Activated naive CD8-positive, alpha-beta T cell treated with anti-CD3 and anti-CD28 coated beads for 36 hours (primary cell): ENCODE results near the gene NCAPD3. TPM values are rescaled to one million over a fixed set of nuclear protein-coding genes. Genes with fewer than 3 reads are reported as not detected.

Experiments used
- DNase-seq: peaks from one replicate; pipeline ENCODE4 v3.0.0; 2021
- H3K27ac Mint-ChIP-seq: one replicate; pipeline ENCODE4 v1.8.0; 2022; ENCODE audit warnings: mild to moderate bottlenecking, moderate library complexity, mixed read lengths
- H3K27me3 Mint-ChIP-seq: one replicate; pipeline ENCODE4 v1.8.0; 2022; ENCODE audit warnings: mild to moderate bottlenecking, mixed read lengths
- H3K36me3 Mint-ChIP-seq: one replicate; pipeline ENCODE4 v1.8.0; 2021; ENCODE audit warnings: mild to moderate bottlenecking, mixed read lengths
- H3K4me1 Mint-ChIP-seq: one replicate; pipeline ENCODE4 v1.8.0; 2021; ENCODE audit warnings: mixed read lengths
- H3K4me3 Mint-ChIP-seq: one replicate; pipeline ENCODE4 v1.8.0; 2022; ENCODE audit warnings: mild to moderate bottlenecking, moderate library complexity, mixed read lengths
- H3K9me3 Mint-ChIP-seq: one replicate; pipeline ENCODE4 v1.8.0; 2022; ENCODE audit warnings: mixed read lengths
- total RNA-seq, 2 experiments: library from RNA; stranded (reverse); gene quantifications; one replicate each; pipeline ENCODE4 v1.2.3, GENCODE V29; 2021

Gene NCAPD3
- total RNA-seq, 2 experiments from 2014 or later = 93.4 to 96.7 TPM

DNA sequence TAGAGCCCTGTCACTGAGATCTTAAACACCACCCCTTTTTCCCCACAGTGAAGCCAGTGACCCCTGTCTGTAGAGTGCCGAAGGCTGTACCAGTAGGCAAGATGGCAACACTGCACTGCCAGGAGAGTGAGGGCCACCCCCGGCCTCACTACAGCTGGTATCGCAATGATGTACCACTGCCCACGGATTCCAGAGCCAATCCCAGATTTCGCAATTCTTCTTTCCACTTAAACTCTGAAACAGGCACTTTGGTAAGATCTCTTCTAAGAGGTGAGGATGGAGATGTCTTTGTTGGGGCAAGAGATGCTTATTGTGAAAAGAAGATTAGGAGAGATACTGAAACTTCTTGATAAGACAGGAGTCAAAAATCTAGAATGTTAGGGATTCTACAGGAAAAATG lies 79.0 kb downstream of the NCAPD3 start:
- H3K27me3 Mint-ChIP-seq = no peaks in the 10 kb centered on the region
- peaks cover 4% of the 10 kb centered on the region for H3K4me1 Mint-ChIP-seq
- peaks cover 10% of the 10 kb centered on the region for H3K36me3 Mint-ChIP-seq
- H3K9me3 Mint-ChIP-seq = no peaks in the 10 kb centered on the region
- no peak overlapping the region for H3K4me3 Mint-ChIP-seq
- no peak overlapping the region for H3K27ac Mint-ChIP-seq
- no peak for DNase-seq

DNA sequence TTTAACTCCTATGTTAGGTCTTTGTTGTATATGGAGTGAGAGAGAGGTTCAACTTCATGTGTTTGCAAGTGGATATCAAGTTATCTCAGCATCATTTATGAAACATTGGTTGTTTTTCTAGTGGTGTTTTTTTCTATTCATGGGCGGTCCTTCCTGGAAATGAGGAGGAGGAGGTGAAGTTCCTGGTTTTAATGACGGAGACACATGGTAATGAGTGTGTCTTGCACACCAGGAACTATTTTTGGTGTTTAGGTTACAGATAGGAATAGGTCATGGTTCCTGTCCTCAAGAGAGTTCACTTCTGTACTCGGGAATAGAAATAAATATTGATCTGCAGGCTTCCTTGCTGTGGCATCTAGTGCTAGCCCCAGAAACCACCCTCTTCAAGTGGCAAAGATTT lies 80.0 kb downstream of the NCAPD3 start:
- no peak overlapping the region for H3K27ac Mint-ChIP-seq
- no peaks in the 10 kb centered on the region for H3K27me3 Mint-ChIP-seq
- peaks cover 10% of the 10 kb centered on the region for H3K36me3 Mint-ChIP-seq
- DNase-seq = no peak
- no peak overlapping the region for H3K4me3 Mint-ChIP-seq
- H3K9me3 Mint-ChIP-seq = no peaks in the 10 kb centered on the region
- H3K4me1 Mint-ChIP-seq = peaks cover 10% of the 10 kb centered on the region

DNA sequence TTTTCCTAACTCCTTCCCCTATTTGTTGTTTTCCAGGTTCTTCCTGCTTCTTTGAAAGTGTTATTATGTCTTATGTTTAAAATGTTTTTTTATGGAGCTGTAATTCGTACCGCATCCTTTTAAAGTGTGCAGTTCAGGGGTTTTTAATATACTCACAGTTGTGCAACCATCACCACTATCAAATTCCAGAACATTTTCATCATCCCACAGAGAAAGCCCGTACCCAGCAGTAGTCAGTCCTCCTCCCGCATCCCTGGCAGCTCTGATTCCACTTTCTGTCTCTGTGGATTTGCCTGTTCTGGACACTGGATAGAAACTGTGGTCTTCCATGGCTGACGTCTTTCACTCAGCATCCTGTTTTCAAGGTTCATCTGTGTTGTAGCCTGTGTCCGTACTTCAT lies 81.2 kb downstream of the NCAPD3 start:
- H3K36me3 Mint-ChIP-seq = peaks cover 8% of the 10 kb centered on the region
- DNase-seq = no peak
- H3K27me3 Mint-ChIP-seq = no peaks in the 10 kb centered on the region
- H3K9me3 Mint-ChIP-seq = no peaks in the 10 kb centered on the region
- peaks cover 10% of the 10 kb centered on the region for H3K4me1 Mint-ChIP-seq
- H3K4me3 Mint-ChIP-seq = no peak overlapping the region
- no peak overlapping the region for H3K27ac Mint-ChIP-seq

DNA sequence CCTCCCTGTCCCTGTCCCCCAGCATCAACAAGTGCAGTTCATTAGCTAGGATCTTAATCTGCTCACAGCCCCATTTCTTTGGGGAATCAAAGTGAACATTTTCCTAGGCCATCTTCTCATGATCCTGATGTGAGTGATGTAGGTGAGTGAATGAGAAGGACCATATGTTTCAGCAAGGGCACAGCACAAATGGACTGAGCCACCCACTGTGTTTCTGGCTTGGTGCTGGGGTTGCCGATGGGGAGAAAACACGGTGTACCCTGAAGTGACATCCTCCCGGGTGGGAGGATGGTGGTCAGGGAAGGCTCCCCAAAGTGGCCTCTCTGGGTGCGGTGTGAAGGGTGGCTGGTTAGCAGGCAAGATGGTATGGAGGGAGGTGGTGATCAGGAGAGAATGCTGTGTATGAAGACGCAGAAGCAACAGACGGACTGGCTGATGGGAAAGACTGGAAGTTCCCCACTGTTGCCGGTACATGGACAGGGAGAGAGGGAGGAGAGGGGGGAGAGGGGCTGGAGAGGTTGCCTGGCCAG lies 82.7 kb downstream of the NCAPD3 start:
- no peak for DNase-seq
- no peaks in the 10 kb centered on the region for H3K27me3 Mint-ChIP-seq
- peaks cover 10% of the 10 kb centered on the region for H3K4me1 Mint-ChIP-seq
- H3K4me3 Mint-ChIP-seq = no peak overlapping the region
- no peak overlapping the region for H3K27ac Mint-ChIP-seq
- H3K9me3 Mint-ChIP-seq = no peaks in the 10 kb centered on the region
- peaks cover 6% of the 10 kb centered on the region for H3K36me3 Mint-ChIP-seq

DNA sequence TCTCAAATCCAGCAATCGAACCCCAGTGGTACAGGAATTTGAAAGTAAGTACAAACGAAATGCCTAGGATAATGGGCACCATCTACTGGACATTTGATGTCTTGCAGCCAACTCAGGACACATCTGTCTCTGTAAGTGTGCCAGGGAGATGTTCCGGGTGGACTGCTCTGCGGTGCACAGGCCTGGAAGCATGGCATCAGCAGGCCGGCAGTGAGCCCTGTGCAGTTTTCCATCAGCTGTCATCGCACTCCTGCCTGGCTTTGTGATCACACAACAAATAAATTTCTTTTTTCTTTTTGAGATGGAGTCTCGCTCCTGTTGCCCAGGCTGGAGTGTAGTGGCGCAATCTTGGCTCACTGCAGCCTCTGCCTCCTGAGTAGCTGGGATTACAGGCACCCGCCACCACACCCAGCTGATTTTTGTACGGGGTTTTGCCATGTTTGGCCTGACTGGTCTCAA lies 83.9 kb downstream of the NCAPD3 start:
- no peaks in the 10 kb centered on the region for H3K9me3 Mint-ChIP-seq
- DNase-seq = peak; percentile 21
- no peaks in the 10 kb centered on the region for H3K27me3 Mint-ChIP-seq
- H3K27ac Mint-ChIP-seq = no peak overlapping the region
- H3K4me3 Mint-ChIP-seq = no peak overlapping the region
- H3K4me1 Mint-ChIP-seq = peaks cover 10% of the 10 kb centered on the region
- peaks cover 6% of the 10 kb centered on the region for H3K36me3 Mint-ChIP-seq

DNA sequence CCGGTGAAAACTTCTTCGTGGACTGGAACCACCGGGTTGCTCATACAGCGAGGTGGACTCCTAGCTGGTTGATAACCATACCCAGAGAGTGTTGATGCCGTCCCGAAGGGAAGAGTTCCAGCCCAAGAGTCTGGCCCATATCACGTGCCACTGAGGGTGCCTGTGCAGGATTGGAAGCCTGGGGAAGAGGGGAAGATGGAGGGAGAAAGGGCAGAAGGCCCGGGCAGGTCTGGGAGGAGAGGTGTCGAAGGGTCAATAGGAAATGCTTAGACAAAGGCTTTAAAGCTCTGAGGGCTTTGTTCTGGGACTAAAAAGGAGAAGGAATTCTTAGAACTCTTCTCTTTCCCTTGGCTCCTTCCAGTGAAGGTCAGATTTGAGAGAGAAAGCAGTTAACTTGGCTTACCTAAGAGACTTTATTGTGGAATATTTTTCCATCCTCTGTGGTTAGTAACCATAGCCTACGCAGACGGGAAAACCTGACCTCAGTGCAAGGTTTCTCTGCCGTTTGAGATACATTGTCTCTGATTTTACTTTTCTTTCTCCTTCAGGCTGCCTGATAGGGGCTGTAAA lies 84.4 kb downstream of the NCAPD3 start:
- no peaks in the 10 kb centered on the region for H3K27me3 Mint-ChIP-seq
- peaks cover 6% of the 10 kb centered on the region for H3K36me3 Mint-ChIP-seq
- H3K4me3 Mint-ChIP-seq = no peak overlapping the region
- H3K27ac Mint-ChIP-seq = no peak overlapping the region
- H3K4me1 Mint-ChIP-seq = peaks cover 10% of the 10 kb centered on the region
- no peaks in the 10 kb centered on the region for H3K9me3 Mint-ChIP-seq
- no peak for DNase-seq

DNA sequence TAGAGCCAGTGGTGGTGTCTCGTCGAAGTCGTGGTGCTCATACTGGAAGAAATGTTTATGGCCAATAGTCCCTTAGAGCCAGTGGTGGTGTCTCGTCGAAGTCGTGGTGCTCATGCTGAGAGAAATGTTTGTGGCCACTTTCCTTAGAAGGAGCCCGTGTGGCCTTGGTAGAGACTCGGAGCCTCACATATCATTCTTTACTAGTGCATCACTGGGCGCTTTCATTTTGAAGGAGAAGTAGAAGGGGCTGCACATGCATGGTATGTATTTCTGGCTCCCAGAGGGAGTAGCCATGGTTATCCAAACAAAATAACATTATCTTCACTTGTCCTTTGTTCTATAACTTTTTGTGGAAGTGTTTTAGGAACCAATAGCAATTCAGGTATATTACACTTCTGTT lies 85.4 kb downstream of the NCAPD3 start:
- DNase-seq = no peak
- Mint-ChIP-seq H3K4me1 (peaks cover 7% of the 10 kb centered on the region), H3K9me3 (peaks cover 4% of the 10 kb centered on the region), H3K27me3 (no peaks in the 10 kb centered on the region), H3K36me3 (peaks cover 5% of the 10 kb centered on the region), H3K27ac (no peak overlapping the region), H3K4me3 (no peak overlapping the region)

DNA sequence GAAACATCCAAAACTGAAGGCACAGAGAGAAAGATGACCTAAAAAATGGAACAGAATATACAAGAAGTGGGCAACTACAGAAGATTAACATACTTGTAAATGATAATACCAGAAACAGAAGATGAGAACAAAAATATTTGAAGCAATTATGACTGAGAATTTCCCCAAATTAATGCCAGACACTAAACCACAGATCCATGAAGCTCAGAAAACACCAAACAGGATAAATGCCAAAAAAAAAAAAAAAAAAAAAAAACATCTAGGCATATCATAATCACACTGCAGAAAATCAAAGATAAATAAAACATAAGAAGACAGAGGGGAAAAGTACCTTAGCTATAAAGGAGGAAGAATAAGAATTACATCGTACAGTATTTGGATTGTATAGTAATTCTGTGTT lies 89.6 kb downstream of the NCAPD3 start:
- DNase-seq = no peak
- Mint-ChIP-seq H3K27me3 (no peaks in the 10 kb centered on the region), H3K27ac (no peak overlapping the region), H3K4me3 (no peak overlapping the region), H3K9me3 (peaks cover 21% of the 10 kb centered on the region), H3K36me3 (peaks cover 15% of the 10 kb centered on the region), H3K4me1 (peaks cover under 1% of the 10 kb centered on the region)

DNA sequence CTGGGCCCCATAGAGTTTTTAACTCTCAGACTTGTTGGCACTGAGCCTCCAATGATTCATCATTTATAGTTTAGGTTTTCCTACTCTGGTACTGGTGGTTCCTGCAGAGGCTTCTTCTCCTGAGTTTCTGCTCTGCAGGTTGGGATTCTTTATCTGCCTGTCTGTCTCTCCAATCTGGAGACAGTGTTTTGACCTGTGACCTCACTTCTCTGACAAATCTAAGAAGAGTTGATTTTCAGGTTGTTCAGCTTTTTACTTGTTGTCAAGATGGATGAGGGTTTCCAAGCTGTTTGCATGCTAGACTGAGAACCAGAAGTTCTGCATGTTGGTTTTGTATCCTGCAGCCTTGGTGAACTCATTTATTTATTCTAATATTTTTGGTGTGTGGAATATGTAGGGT lies 91.0 kb downstream of the NCAPD3 start:
- Mint-ChIP-seq H3K4me3 (no peak overlapping the region), H3K27me3 (no peaks in the 10 kb centered on the region), H3K9me3 (peaks cover 21% of the 10 kb centered on the region), H3K36me3 (peaks cover 18% of the 10 kb centered on the region), H3K4me1 (no peaks in the 10 kb centered on the region), H3K27ac (no peak overlapping the region)
- no peak for DNase-seq

DNA sequence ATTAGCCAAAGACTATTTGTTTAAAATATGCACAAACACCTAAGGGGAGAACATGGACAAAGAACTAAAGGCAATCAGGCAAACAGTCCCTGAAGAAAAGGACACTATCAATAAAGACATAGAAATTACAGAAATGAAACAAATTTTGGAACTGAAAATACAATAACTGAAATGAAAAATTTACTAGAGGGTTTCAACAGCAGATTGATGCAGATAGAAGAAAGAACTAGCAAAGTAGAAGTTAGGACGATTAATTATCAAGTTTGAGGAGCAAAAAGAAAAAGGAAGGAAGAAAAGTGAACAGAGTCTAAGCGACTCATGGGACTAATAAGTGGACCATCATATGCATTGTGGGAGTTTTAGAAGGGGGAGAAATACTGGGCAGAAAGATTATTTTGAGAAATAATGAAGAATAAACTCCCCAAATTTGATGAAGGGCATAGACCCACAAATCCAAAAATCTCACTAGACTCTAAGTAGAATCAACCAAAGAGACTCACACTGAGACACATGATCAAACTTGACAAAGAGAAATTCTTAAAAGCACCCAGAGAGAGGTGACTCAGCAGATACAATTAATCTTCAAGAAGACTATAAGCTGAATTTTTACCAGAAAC lies 92.0 kb downstream of the NCAPD3 start:
- H3K27ac Mint-ChIP-seq = no peak overlapping the region

DNA sequence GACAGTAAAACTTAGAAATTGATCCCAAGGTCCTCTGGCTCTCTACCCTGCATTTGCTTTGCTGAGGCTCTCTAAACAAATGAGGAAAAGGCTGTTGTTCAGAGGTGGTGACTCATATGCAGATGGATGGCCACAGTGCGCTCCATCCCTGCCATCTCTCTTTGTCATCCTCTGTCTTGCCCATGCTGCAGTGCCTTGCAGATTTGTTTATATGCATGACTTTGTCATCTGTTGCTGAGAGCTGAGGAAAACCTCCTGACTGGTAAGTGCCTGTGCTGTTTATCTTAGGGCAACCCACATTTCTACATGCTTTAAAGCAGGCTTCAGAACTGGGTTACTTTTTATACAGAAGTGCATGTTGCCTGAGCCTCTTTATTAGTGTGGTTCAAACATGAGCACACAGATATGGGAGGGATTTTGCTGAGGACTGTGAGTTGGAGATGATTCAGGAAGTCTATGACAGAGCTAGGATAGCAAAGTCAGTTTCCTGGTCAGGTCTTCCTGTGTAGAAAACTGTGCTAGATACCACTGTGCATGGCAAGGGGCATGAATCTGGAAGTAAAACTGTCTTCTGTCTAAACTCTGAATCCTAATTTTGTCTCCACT lies 97.4 kb downstream of the NCAPD3 start:
- no peak overlapping the region for H3K4me3 Mint-ChIP-seq
- H3K4me1 Mint-ChIP-seq = peaks cover 20% of the 10 kb centered on the region
- peaks cover 3% of the 10 kb centered on the region for H3K9me3 Mint-ChIP-seq
- no peak overlapping the region for H3K27ac Mint-ChIP-seq
- peaks cover 17% of the 10 kb centered on the region for H3K36me3 Mint-ChIP-seq
- H3K27me3 Mint-ChIP-seq = peaks cover 38% of the 10 kb centered on the region
- no peak for DNase-seq

More for the DNA sequence above, 92.0 kb downstream of the NCAPD3 start:
- no peak overlapping the region for H3K4me3 Mint-ChIP-seq
- no peaks in the 10 kb centered on the region for H3K4me1 Mint-ChIP-seq
- H3K36me3 Mint-ChIP-seq = peaks cover 18% of the 10 kb centered on the region
- no peaks in the 10 kb centered on the region for H3K27me3 Mint-ChIP-seq
- peaks cover 21% of the 10 kb centered on the region for H3K9me3 Mint-ChIP-seq
- DNase-seq = no peak

DNA sequence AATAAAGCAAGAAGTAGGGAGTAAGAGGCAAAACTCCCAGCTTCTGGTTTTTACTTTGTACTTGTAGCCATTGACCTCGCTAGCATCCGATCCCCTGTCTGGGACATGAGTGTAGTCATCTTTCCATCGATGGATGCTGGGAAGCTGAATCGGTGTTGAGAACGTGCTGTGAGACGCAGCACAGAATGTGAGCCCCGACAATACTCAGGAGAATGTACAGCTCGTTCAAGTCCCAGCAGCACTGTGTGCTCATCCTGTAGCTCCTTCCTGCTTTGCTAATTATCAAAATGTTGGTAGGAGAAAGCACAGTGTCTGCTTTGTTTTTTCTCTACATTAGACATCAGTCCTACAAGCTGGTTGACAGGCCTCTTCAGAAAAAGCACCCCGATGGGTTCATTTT lies 98.3 kb downstream of the NCAPD3 start:
- H3K27ac Mint-ChIP-seq = no peak overlapping the region
- peaks cover 1% of the 10 kb centered on the region for H3K9me3 Mint-ChIP-seq
- H3K36me3 Mint-ChIP-seq = peaks cover 13% of the 10 kb centered on the region
- no peak overlapping the region for H3K4me3 Mint-ChIP-seq
- H3K27me3 Mint-ChIP-seq = peaks cover 38% of the 10 kb centered on the region
- peaks cover 20% of the 10 kb centered on the region for H3K4me1 Mint-ChIP-seq
- DNase-seq = no peak

DNA sequence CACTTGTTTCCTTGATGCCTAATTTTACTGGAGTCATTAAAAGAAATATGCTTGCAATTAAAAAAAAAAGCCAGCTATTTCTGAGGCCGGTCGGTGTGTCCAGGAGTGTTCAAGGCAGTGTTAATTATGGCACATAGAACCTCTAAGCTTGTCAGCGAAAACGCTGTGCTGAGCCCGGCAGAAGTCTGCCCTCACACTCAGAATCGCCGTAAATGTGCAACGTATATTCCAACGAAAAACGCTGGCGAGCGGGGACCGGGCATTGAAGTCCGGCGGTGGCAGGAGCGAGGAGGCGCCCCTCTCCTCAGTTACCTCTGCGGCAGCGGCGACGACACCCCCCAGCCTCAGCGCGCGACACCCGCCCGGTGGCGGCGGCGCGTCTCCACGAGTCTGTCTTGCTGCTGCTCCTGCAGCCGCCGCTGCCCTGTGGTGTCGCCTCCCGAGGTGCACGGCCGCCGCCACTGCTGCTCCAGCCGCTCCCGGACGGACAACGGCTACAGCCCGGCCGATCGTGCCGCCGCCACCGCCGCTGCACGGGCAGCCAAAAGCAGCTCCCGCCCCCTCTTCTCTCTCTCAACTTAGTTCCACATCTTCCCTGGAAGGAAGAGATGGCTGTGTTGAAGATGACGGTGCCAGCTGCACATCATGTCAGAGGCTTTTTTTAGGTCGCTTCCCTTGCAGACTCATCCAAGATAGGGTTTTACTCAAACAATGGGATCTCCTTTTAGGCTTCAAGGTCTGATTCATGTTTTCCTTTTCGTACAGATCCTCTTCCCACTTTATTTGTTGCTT lies 98.9 kb downstream of the NCAPD3 start:
- Mint-ChIP-seq H3K4me1 (peaks cover 20% of the 10 kb centered on the region), H3K36me3 (peaks cover 13% of the 10 kb centered on the region), H3K4me3 (no peak overlapping the region), H3K27me3 (peaks cover 38% of the 10 kb centered on the region), H3K27ac (no peak overlapping the region), H3K9me3 (no peaks in the 10 kb centered on the region)
- peak; percentile 28 for DNase-seq

DNA sequence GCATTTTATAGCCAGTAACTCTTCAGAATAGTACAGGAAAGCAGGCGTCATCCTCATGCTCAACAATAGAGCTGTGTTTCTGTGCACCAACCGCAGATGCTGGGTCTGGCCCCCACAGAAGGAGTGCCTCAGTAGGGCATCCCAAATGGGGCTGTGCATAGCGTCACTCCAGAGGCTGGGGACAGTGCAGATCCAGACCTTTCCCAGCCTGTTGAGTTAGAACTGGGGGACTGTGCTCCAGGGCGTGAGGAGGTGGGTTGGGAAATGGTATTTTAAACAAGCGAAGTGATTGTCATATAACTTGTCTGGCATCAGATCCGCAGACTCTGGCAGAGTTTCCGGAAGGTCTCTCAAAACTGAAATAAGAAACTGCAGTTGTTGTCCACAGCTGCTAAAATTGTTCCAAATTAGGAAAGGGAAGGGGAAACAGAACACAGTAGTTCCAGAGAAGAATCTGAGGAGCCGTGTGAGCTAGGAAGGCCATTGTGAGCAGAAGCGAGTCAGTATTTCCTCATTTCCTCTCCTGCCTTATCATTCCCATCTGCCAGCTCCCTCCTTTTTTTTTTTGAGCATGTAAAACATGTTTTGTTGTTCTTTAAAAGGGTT lies 102.7 kb downstream of the NCAPD3 start:
- DNase-seq = no peak
- H3K9me3 Mint-ChIP-seq = no peaks in the 10 kb centered on the region
- no peak overlapping the region for H3K27ac Mint-ChIP-seq
- no peak overlapping the region for H3K4me3 Mint-ChIP-seq
- H3K4me1 Mint-ChIP-seq = peaks cover 21% of the 10 kb centered on the region
- H3K36me3 Mint-ChIP-seq = peaks cover 11% of the 10 kb centered on the region
- H3K27me3 Mint-ChIP-seq = peaks cover 36% of the 10 kb centered on the region
